ENCODE results near the gene STIM1. TPM values are rescaled to one million over a fixed set of nuclear protein-coding genes. Genes with fewer than 3 reads are reported as not detected.
"Not testable (repeated sequence)": the region's sequence is repeated elsewhere in the genome, so short reads cannot be mapped to it uniquely, and the experiment has no call there.

The STIM1 gene
- 14.9 and 16.5 TPM in 2 replicates for total RNA-seq

DNA sequence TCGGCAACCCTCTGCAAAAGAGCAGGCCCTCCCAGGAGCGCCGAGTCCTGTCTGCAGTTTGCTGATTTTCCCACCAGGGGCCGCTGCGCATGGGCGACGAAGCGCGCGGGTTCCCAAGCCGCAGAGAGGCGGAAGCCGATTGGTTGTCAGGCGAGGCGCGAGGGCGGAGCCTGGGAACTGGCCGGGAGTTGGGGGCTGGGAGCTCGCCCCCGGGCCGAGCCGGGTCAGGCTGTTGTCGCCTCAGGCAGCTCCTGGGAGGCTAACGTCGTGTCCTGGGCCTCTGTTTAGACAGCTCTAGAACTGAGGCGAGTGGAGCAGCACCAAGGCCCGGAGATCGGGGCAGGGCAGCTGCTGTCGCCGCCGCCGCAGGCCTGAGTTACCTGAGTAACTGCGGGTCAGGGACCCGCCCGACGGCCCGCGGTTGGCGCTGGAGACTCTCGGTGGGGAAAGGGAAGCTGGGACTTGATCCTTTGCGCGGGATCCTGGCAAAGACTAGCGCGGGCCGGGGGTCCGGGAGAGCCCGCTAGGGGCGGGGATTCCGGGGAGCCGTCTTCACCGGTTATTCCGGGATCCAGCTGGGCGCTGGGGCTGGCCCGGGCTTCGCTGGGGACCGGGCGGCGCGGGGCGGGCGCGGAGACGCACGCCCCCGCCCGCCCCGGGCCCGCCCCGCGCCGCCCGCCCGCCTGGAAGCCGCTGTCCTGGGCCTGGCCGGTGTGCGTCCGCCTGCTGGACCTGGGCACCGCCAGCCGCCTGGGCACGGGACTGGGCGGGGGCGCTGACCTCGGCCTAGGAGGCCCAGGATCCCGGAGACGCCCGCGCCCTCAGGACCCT lies at the start of gene STIM1:
TSS of gene STIM1 (plus strand) at position 688 of the 831 bp plus-strand sequence. CDS start 607 bp downstream, outside the sequence.
- DNase-seq (ENCODE audit: low read depth) = no peak
- TF ChIP-seq, protein P1, sequence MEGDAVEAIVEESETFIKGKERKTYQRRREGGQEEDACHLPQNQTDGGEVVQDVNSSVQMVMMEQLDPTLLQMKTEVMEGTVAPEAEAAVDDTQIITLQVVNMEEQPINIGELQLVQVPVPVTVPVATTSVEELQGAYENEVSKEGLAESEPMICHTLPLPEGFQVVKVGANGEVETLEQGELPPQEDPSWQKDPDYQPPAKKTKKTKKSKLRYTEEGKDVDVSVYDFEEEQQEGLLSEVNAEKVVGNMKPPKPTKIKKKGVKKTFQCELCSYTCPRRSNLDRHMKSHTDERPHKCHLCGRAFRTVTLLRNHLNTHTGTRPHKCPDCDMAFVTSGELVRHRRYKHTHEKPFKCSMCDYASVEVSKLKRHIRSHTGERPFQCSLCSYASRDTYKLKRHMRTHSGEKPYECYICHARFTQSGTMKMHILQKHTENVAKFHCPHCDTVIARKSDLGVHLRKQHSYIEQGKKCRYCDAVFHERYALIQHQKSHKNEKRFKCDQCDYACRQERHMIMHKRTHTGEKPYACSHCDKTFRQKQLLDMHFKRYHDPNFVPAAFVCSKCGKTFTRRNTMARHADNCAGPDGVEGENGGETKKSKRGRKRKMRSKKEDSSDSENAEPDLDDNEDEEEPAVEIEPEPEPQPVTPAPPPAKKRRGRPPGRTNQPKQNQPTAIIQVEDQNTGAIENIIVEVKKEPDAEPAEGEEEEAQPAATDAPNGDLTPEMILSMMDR (conservative IDR thresholded peaks at IDR 0.05; ENCODE audit: low read depth, low read length) = peak; percentile 82

GRCh38 chr11:3807909-3808860 lies 47.3 kb upstream of the STIM1 start, which contains the start of gene PGAP2:
Gene PGAP2, plus strand, starts transcription at chr11:3808560. Its CDS starts 2,700 bp downstream, at chr11:3811260.
- H3K4me3 ChIP-seq (ENCODE audit: low read depth, low read length) = peak within 1 kb of the TSS; percentile 90
- TF ChIP-seq, protein P1 (conservative IDR thresholded peaks at IDR 0.05; ENCODE audit: low read depth, low read length) = peak; percentile 76
- no peak for DNase-seq (ENCODE audit: low read depth)

More for the DNA sequence above, at the start of gene STIM1:
- H3K4me3 ChIP-seq (ENCODE audit: low read depth, low read length) = peak within 1 kb of the TSS; percentile 92

DNA sequence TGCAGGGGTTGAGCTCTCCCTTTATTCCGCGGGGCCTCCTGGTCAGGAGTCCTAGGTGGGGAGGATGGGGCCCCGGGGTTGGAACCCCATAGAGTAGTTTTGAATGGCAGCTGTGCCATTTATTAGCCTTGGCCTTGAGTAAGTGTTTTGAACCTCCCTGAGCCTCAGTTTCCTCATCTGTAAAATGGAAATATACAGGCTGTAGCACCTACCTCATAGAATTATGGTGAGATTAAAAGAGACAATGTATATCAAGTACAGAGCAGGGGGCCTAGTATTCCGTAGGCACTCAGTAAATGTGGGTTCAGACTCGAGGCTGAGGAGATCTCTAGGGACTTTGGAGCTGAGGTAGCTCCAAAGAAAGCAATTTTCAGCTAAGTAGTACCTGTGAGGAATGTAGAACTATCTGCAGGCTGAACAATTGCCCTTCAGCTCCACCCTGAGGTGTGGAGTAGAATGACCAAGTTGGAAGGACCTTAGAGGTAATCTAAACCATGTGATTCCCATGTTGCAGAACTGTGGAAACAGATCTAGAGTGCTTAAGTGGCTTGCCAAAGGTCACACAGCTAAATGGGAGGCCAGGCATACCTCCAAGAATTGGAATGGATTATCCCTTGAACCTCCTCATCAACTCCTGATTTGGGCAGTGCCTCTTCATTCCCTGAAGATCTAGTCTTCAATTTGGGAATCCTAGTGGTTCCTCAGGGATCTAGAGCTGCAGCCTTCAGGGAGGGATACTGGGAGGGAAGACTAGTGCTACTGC lies 46.4 kb upstream of the STIM1 start:
- peak; percentile 52 for DNase-seq (ENCODE audit: low read depth)
- peak overlapping the region; percentile 90 for H3K4me3 ChIP-seq (ENCODE audit: low read depth, low read length)

GRCh38 chr11:3809624-3809928 lies 45.9 kb upstream of the STIM1 start:
- DNase-seq (ENCODE audit: low read depth) = no peak
- TF ChIP-seq, protein P1 (conservative IDR thresholded peaks at IDR 0.05; ENCODE audit: low read depth, low read length) = no peak
- H3K4me3 ChIP-seq (ENCODE audit: low read depth, low read length) = no peak overlapping the region

More for the DNA sequence above, 46.4 kb upstream of the STIM1 start:
- TF ChIP-seq, protein P1 (conservative IDR thresholded peaks at IDR 0.05; ENCODE audit: low read depth, low read length) = peak; percentile 70

GRCh38 chr11:3810446-3810845 lies 45.0 kb upstream of the STIM1 start:
- DNase-seq (ENCODE audit: low read depth) = no peak
- H3K4me3 ChIP-seq (ENCODE audit: low read depth, low read length) = no peak overlapping the region
- TF ChIP-seq, protein P1 (conservative IDR thresholded peaks at IDR 0.05; ENCODE audit: low read depth, low read length) = no peak

- TF ChIP-seq, protein P1 (conservative IDR thresholded peaks at IDR 0.05; ENCODE audit: low read depth, low read length) = no peak
- no peak overlapping the region for H3K4me3 ChIP-seq (ENCODE audit: low read depth, low read length)
- no peak for DNase-seq (ENCODE audit: low read depth)
Observed at GRCh38 chr11:3810951-3811350, 44.5 kb upstream of the STIM1 start.

DNA sequence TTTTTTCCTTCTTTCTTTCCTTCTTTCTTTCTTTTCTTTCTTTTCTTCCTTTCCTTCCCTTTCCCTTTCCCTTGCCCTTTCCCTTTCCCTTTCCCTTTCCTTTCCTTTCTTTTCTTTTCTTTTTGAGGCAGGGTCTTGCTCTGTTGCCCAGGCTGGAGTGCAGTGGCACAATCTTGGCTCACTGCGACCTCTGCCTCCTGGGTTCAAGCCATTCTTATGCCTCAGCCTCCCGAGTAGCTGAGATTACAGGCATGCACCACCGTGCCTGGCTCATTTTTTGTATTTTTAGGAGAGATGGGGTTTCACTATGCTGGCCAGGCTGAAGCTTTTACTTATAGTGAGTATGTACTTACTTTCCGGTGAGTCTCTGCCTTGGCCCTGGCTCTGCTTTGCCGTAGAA lies 40.6 kb upstream of the STIM1 start:
- not testable (repeated sequence) for DNase-seq (ENCODE audit: low read depth); H3K4me3 ChIP-seq (ENCODE audit: low read depth, low read length)
